Astrocyte (in vitro differentiated cells and primary cell): Measurements from ENCODE around the gene PLEKHG5.

Experiments used
- EZH2 ChIP-seq: IDR thresholded peaks from 2 replicates; pipeline ENCODE4 v1.6.1; 2012; ENCODE audit warnings: mild to moderate bottlenecking, low read length, inconsistent platforms; ENCODE audit not compliant: insufficient read depth
- TF ChIP-seq, protein P1 (sequence below): IDR thresholded peaks from 2 replicates; pipeline ENCODE4 v1.5.1; 2011; ENCODE audit warnings: low read depth, mild to moderate bottlenecking, inconsistent platforms, low read length, moderate library complexity; ENCODE audit not compliant: insufficient read depth

DNA sequence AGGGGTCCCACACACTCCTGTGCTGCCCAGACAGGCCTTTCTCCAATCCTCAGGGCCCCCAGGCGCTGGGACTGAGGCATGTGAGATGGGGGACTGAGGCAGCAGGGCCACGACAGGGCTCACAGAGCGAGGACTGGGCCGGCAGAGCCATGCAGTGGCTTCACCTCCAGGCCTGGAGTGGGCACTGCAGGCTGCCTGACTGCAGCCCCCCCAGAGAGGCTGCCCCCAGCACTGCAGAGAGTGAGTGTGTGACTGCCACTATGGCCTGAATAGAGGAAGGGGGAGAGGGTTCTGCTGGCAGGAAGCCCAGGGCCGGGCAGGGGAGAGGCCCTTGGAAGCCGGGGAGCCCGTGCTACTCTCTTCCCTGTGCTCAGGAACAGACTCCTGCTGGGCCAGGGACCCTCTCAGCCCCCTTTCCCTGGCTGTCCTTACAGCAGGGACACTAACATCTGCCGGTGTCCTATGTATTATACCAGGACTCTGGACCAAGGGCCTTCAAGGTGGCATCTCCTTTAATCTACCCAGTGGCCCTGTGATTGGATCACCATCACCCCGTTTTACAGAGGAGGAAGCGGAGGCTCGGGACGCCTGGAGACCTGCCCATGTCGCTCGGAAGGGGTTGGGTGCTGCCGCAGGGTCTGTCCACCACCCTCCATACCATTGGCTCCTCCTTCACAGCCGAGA, 20.2 kb upstream of the PLEKHG5 start:
- TF ChIP-seq, protein P1, sequence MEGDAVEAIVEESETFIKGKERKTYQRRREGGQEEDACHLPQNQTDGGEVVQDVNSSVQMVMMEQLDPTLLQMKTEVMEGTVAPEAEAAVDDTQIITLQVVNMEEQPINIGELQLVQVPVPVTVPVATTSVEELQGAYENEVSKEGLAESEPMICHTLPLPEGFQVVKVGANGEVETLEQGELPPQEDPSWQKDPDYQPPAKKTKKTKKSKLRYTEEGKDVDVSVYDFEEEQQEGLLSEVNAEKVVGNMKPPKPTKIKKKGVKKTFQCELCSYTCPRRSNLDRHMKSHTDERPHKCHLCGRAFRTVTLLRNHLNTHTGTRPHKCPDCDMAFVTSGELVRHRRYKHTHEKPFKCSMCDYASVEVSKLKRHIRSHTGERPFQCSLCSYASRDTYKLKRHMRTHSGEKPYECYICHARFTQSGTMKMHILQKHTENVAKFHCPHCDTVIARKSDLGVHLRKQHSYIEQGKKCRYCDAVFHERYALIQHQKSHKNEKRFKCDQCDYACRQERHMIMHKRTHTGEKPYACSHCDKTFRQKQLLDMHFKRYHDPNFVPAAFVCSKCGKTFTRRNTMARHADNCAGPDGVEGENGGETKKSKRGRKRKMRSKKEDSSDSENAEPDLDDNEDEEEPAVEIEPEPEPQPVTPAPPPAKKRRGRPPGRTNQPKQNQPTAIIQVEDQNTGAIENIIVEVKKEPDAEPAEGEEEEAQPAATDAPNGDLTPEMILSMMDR: no peak
- TF ChIP-seq EZH2: no peak
